ENCODE results near the gene PFKM. TPM values are rescaled to one million over a fixed set of nuclear protein-coding genes. Genes with fewer than 3 reads are reported as not detected.

Gene PFKM
- total and polyA plus RNA-seq, 9 of the 15 experiments (the other 6 are each of a cell fraction or from before 2014, with no cell fraction given): 16.5 to 39.9 (median 31.7) TPM

DNA sequence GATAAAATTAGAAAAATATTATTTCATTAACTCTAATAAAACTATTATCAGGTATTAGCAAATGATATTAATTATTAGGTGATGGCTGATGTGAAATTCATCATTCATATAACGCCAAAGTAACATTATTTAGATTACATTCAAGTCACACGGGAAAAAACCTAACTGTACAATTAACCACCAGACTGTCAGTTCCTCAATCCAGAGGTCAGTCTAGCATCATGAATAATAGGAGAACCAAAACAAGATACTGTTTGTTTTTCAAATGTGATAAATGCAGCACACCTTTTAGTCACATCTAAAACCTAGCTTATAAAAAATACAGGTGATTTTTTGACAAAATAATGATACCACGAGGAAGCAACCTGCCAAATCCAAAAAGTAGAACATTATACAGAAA lies 32.8 kb upstream of the PFKM start:
- TF ChIP-seq SETDB1 (IDR thresholded peaks at IDR 0.05; ENCODE audit: low read length) (no peak), COPS2 (conservative IDR thresholded peaks at IDR 0.05) (no peak), HLTF (IDR thresholded peaks at IDR 0.05) (no peak), MXI1 (IDR thresholded peaks at IDR 0.05; ENCODE audit: low read depth, low read length) (no peak), SMARCA4 (IDR thresholded peaks at IDR 0.05) (no peak), RBM34 (IDR thresholded peaks at IDR 0.05; ENCODE audit: borderline replicate concordance, insufficient read depth, low read length) (no peak), DACH1 (IDR thresholded peaks at IDR 0.05; ENCODE audit: partially characterized antibody) (peak; percentile 84)
- TF ChIP-seq, protein P1, sequence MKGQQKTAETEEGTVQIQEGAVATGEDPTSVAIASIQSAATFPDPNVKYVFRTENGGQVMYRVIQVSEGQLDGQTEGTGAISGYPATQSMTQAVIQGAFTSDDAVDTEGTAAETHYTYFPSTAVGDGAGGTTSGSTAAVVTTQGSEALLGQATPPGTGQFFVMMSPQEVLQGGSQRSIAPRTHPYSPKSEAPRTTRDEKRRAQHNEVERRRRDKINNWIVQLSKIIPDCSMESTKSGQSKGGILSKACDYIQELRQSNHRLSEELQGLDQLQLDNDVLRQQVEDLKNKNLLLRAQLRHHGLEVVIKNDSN (CRISPR knock-in tag; IDR thresholded peaks at IDR 0.05): no peak
- CTCF ChIA-PET (ENCODE audit: low intra/inter-chr PET ratio): interaction anchor here (3.7 kb wide), 1 partner anchor 79 kb away, joined by 42 read pairs; no protein-coding TSS in a partner anchor
- no TSS peak for BruUV-seq (replicated peaks)

More for the DNA sequence above, 32.8 kb upstream of the PFKM start:
- Histone ChIP-seq H3K4me2 (ENCODE audit: insufficient read depth, low read length) (no peak overlapping the region), H3K9me3 (replicated peaks; ENCODE audit: control insufficient read depth, insufficient read depth, low read depth, low read length) (no peaks in the 10 kb centered on the region), H3K27ac (ENCODE audit: extremely low read depth, low read depth, low read length) (no peak overlapping the region), H2AFZ (ENCODE audit: low read depth, low read length) (no peak overlapping the region), H3K4me3 (no peak overlapping the region), H3K27me3 (ENCODE audit: control insufficient read depth in 2 of 2, insufficient read depth in 2 of 2, low read length in 2 of 2) (no peaks in the 10 kb centered on the region), H4K20me1 (replicated peaks; ENCODE audit: control insufficient read depth, insufficient read depth, low read length) (no peaks in the 10 kb centered on the region), H3K79me2 (ENCODE audit: control insufficient read depth, insufficient read depth, low read length) (no peaks in the 10 kb centered on the region), H3K9me1 (ENCODE audit: control insufficient read depth, insufficient read depth, low read length) (no peaks in the 10 kb centered on the region), H3K4me1 (replicated peaks in 1 of 2; ENCODE audit: control insufficient read depth in 2 of 2, insufficient read depth in 2 of 2, low read length in 2 of 2) (no peaks in the 10 kb centered on the region), H3K36me3 (ENCODE audit: control insufficient read depth, insufficient read depth, low read length) (peaks cover 81% of the 10 kb centered on the region), H3K9ac (ENCODE audit: insufficient read depth in 1 of 2, low read depth in 2 of 2, low read length in 2 of 2) (no peak overlapping the region)
- ATAC-seq: no peak
- POLR2A ChIA-PET: interaction anchor here (1.7 kb wide), 1 partner anchor 72 kb away, joined by 5 read pairs; the partner anchor contains the start of gene ASB8
- intact Hi-C loops (cut with micrococcal nuclease): no loop called here
- no peak for DNase-seq (ENCODE audit: extremely low read depth in 1 of 4, low spot score in 3 of 4)
- no peak for FAIRE-seq
- 77% methylated on average over 3 of the region's 3 CpGs for WGBS (ENCODE audit: insufficient coverage, low coverage, missing lambda C conversion rate)
- in situ Hi-C loops (cut with MboI): no loop called here
